ENCODE measurements around the gene TLL1. TPM values are rescaled to one million over a fixed set of nuclear protein-coding genes. Genes with fewer than 3 reads are reported as not detected.

TLL1 gene
- polyA plus RNA-seq, 1 of the 3 experiments (the other 2 are of a cell fraction), result 0.07 TPM

- Histone ChIP-seq H3K4me1 (ENCODE audit: control insufficient read depth in 1 of 2, insufficient read depth in 2 of 2, low read depth in 1 of 2, low read length in 1 of 2) (no peaks in the 10 kb centered on the region; a peak in 2 of 4 replicates), H3K27ac (ENCODE audit: low read depth in 2 of 2, low read length in 1 of 2) (no peak overlapping the region), H3F3A (replicated peaks; ENCODE audit: insufficient read depth) (no peaks in the 10 kb centered on the region), H3K9me3 (no peaks in the 10 kb centered on the region), H4K20me1 (ENCODE audit: insufficient read depth) (no peaks in the 10 kb centered on the region), H3K4me2 (no peak overlapping the region), H3K36me3 (replicated peaks in 1 of 2; ENCODE audit: control insufficient read depth in 1 of 2, insufficient read depth in 2 of 2, low read length in 1 of 2) (no peaks in the 10 kb centered on the region), H2AFZ (ENCODE audit: low read depth) (no peak overlapping the region), H3K27me3 (ENCODE audit: insufficient read depth) (peaks cover 30% of the 10 kb centered on the region), H3K9ac (no peak overlapping the region), H3K9me2 (no peaks in the 10 kb centered on the region), H3K4me3 (ENCODE audit: low read depth in 2 of 2, low read length in 1 of 2) (no peak overlapping the region), H3K79me2 (ENCODE audit: insufficient read depth) (no peaks in the 10 kb centered on the region)
- ChIA-PET POLR2A (no interaction called here), CTCF (interaction anchor here (0.5 kb wide), 1 partner anchor 675 kb away, joined by 3 read pairs; no protein-coding TSS in a partner anchor)
- DNase-seq, result no peak
- TF ChIP-seq RFX5 (IDR thresholded peaks at IDR 0.05; ENCODE audit: low read length) (no peak), FOXJ3 (CRISPR knock-in tag; IDR thresholded peaks at IDR 0.05) (no peak), PBX3 (IDR thresholded peaks at IDR 0.05) (no peak), IRF3 (IDR thresholded peaks at IDR 0.05; ENCODE audit: low read depth, low read length) (no peak), SMC3 (IDR thresholded peaks at IDR 0.05; ENCODE audit: low read depth, low read length) (no peak), TCF12 (IDR thresholded peaks at IDR 0.05) (no peak), EP300 (IDR thresholded peaks at IDR 0.05; ENCODE audit: borderline replicate concordance in 1 of 2, low read depth in 1 of 2, low read length in 1 of 2) (no peak), FOXM1 (IDR thresholded peaks at IDR 0.05; ENCODE audit: low read depth) (no peak), SIN3A (IDR thresholded peaks at IDR 0.05; ENCODE audit: borderline replicate concordance, low read depth, low read length) (no peak), GATA2 (CRISPR knock-in tag; IDR thresholded peaks at IDR 0.05) (no peak), NRF1 (IDR thresholded peaks at IDR 0.05; ENCODE audit: low read depth, low read length) (no peak), NFIC (IDR thresholded peaks at IDR 0.05; ENCODE audit: borderline replicate concordance) (no peak), USF2 (IDR thresholded peaks at IDR 0.05; ENCODE audit: borderline replicate concordance, low read depth, low read length) (no peak), TAF1 (IDR thresholded peaks at IDR 0.05; ENCODE audit: borderline replicate concordance, low read depth, low read length) (no peak), MXI1 (IDR thresholded peaks at IDR 0.05; ENCODE audit: low read depth, low read length) (no peak), USF1 (IDR thresholded peaks at IDR 0.05; ENCODE audit: borderline replicate concordance, low read depth) (no peak), GABPA (IDR thresholded peaks at IDR 0.05; ENCODE audit: low read depth) (no peak), POLR2AphosphoS5 (IDR thresholded peaks at IDR 0.05; ENCODE audit: low read depth, low read length) (no peak), ZBTB33 (IDR thresholded peaks at IDR 0.05; ENCODE audit: borderline replicate concordance, low read depth) (no peak), YY1 (IDR thresholded peaks at IDR 0.05; ENCODE audit: low read depth) (no peak)
Measured at GRCh38 chr4:165867961-165868360, 5.1 kb upstream of the TLL1 start.

All from SK-N-SH (cell line).